DMS79 (cell line): ENCODE measurements around the gene TWNK.

ENCODE experiments used
- DNase-seq: peaks from one replicate; lab custom pipeline; 2025; lab: John Stamatoyannopoulos, UW

Gene TWNK

DNA sequence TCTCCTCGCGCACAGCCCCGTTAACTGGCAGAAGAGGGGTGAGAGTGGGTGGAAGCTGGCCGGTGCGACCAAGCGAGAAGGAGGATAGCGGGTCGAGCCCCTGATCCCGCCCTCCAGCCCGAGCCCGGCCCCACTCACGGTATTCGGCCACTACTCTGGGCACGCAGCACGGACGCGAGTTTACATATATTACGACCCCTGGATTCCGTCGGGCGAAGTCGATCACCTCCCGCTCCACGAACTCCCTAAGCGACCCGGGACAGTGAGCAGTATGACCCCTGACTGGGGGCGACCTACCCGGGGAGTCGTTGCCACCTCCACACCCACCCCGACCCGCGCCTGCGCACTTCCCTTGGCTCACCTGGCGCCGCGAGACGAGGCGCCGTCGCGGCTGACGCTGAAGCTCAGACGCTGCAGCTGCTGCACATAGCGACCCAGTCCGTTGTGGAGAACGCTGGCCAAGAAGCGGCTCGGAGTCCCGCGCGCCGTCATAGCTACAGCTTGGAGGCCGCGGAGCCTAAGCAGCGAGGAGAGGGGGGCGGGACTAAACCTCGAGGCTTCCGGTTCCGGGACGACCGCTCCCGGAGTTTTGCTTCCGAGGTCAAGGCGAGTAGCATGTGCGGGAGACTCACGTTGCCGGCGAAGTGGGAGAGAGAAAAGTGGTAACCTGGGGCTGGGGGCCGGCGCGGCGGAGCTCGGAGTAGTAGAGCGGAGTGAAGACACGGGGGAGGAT, at the start of gene TWNK, which contains the start of gene MRPL43:
TSS of gene TWNK (plus strand) at position 592 of the 733 bp plus-strand sequence. CDS start 668 bp downstream, outside the sequence.
TSS of gene MRPL43 (minus strand) at position 546 of the 733 bp plus-strand sequence. CDS start at position 492, 54 bp downstream.
- DNase-seq: no peak

DNA sequence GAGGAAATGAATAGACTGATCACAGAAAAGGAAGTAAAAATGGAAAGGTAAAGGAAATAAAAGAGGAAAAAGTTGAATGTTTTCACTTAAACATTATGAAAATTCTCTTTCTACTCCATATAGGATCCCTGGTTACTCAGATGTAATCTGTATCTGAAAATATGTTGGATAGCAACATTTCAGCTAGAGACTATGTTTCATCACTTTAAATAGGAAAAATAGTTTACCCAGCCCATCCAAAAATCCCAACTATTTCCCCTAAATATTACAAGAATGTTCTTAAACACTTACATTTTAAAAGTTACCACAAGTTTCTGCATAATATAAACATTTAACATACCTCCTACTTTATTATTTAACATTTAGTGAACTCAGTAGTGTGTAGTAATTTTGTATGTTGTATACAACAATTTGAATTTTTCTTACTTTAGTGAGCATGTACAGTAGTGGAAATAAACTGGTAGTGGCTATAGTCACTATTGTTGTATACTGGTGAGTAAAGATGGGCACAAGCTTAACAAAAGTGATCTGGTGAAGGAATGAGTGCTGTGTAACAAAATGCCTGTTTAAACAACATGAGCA, 47.5 kb upstream of the TWNK start:
- DNase-seq: no peak

DNA sequence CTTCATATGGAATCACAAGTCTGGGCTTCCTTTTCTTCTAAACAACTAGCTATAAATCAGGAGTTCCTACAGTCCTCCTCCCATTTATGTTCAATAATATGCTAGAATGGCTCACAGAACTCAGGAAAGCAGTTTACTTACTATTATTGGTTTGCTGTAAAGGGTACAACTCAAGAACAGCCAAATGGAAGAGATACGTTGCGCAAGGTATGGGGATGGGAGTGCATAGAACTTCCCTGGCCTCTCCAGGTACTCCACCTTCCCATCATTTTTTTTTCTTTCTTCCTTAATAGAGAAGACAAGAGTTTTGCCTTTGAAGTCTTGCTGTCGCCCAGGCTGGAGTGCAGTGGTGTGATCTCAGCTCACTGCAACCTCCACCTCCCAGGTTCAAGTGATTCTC, 45.1 kb upstream of the TWNK start:
- no peak for DNase-seq

DNA sequence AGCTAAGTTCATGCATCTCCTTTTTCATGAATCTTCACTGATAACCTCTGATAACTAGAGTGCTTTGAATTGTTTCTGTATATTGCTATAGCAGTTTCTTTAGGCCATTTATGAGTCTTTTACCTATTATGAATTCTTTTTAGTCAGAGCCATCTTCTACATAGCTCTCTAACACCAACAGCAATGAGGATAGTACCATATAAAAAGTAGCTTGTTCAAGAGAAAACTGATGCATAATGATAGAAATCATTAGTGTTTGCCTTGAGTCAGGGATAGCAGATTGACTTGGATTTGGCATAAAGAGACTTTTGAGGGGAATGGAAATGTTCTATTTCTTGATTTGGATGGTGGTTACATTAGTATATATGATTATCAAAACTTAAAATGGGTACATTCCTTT, 43.8 kb upstream of the TWNK start:
- no peak for DNase-seq

DNA sequence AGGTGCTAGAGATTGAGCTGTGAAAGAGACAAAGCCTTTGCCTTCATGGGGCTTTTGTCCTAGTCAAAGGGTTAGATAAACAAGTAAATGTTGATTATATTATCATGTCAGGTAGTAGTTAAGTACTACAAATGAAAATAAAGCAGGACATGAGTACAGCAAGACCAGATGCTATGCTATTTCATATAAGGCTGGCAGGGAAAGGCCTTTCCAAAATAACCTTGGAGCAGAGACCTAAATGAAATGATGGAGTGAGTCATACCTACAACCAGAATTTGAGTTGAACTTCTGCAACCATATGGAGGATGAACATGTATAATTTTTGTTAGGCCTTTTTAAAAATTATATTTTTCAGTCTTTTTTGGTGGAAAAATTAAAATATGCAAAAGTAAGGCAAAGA, 41.6 kb upstream of the TWNK start:
- DNase-seq: no peak

DNA sequence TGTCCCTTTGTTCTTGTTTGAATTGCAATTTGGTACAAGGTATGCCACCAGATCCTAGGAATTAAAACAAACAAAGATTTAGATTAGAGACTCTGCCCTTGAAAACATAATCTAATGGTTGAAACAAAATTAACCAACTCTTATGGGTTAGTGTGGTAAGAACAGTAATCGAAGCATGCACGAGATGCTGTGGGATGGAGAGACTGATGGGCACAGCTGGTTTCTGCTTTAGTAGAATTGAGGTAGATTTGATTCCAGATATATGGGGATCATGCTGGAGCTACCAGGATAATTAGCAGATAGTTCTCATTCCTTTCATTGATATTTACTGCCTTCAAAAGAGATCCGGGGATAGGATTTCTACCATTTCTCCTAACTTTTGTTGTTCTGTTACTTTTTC, 38.4 kb upstream of the TWNK start:
- DNase-seq: no peak

DNA sequence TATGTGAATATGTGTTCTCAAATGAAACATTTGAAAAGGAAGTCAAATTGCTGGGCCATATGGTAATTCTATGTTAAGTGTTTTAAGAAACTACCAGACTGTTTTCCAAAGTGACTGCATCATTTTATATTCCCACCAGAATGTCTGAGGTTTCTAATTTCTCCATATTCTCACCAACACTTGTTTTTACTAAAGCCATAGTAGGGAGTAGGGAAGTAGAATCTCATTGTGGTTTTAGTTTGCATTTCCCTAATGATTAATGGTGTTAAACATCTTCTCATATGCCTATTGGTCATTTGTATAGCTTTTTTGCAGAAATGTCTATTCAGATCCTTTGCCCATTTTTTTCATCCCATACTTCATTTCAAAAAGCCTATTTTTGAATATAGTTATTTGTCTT, 27.1 kb upstream of the TWNK start:
- no peak for DNase-seq

DNA sequence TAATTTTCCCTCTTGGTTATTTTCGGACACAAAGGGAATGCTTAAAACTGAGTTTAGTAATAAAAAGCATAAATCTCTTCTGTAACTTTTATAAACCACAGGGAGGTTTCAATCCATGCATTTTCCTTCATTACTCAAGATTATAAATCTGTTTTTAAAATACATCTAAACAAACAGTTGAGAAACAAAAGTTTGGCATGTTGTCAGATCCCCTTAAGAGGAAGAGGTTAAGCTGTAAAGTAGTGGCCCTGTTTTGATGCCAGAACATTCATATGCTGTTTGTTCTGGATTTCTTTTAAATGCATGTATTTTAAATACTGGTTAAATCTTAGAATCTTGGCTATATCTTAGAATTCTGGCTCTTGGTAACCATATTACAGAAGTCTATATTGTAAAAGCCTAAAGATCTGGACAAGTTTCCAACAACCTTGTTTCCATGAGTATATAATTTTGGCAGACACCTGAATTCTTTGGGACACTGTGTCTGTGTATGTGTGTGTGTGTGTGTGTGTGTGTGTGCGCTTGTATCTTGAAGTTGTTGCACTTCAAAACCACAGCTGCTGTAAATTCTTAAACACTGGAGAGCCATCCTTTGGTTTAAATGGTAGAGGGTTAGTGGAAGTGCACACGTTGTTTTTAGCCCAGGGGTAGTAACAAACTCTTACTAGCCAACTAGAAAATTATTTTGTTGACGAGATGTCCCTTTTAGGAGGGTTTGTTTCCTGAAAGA, 24.8 kb upstream of the TWNK start:
- no peak for DNase-seq

DNA sequence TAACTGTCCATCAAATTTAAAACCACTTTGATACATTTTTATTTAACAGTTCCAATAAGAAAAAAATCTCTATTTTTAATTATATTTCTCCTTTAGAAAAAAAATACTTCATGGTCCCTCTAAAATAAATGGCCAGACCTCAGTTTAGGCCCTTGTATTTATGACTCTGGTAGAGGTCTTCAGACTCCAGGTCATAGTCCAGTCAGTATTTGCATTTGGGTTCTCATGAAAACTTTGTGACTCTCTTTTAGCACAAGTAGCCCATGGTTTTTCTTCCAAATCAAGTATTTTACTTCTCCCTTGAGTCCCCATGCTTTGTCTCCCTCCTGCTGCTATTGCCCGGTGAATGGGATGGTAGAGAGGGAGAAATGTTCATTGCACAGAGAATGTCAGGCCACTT, 23.5 kb upstream of the TWNK start:
- DNase-seq: no peak

DNA sequence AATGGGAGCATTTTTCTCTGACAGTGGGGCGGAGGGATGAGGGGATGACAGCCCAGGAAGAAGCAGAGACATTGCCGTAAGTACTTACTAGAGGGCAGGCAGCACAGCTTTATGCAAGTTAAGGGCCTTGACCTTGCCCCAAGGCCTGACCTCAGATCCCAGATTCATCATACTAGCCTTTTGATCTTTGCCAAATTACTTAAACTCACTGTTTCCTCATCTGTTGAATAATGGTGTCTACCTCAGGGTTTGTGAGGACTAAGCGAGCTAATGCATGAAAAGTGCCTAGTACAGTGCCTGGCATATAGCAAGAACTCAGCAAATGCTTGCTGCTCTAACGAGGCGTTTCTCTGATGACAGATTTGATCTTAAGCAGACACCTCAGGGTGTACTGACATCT, 21.5 kb upstream of the TWNK start:
- no peak for DNase-seq

DNA sequence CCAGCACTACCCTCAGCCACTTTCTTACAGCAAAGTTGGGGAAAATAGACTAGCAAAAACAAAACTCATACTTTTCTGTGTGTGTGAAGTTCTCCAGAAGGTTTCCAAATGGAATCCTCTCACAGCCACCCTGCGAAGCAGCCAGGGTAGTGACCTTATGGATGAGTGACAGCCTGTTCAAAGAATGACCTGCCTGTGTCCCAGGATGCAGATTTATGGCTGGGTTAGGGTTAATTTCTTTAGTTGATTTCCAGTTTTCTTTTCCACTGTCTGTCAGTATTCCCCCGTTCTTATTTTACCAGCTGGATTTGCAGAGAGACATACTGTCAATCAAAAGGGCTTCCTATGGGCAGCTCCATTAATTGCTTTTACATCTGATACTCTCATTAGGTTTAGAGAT, 20.5 kb upstream of the TWNK start:
- no peak for DNase-seq

DNA sequence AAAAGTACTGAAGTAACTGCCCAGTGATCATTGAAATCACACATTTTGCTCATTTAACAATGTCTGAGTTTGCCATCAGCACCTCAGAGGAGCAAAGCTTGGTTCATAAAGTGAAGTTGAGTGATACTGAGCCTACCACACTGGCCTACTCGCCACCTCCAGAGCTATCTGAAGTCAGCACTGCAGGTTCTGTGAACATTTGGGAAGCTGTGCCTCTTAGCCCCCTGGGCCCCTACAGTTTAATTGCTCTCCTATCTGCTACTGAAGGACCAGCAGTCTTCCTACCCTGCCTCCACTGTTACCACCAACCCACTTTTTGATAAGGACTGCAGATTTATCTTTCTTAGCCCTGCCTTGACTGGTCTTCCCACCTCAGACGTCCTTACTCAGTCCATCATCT, 20.0 kb upstream of the TWNK start:
- no peak for DNase-seq

DNA sequence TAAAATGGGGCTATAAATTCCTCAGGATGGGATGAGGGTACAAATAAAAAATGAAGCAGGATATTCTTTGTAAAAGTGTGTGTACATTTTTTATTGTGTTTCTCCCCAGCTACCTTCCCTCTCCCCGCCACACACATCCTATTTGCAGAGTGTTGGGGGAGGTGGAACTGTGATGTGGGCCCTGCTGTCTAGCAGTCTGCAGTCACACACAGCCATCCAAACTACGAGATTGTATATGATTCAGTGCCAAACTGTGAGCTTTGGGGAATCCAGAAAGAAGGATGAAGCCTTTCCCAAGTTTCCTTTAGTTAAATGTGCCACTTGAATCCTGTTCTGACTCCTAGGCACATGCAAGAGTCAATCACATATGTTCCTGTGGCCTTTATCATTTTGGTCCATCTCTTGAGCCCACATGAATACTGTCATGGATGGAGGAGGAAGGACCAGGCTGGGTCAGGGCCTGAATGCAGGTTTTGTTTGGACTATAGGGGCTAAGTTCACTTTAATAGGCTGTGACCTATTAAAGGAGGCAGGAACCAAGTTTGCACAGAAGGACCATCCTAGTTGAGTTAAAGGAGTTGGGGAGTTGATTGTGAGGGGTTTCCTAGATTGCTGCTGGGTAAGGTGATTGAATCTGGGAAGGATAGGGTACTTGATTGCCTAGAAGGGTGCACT, 19.1 kb upstream of the TWNK start:
- no peak for DNase-seq

DNA sequence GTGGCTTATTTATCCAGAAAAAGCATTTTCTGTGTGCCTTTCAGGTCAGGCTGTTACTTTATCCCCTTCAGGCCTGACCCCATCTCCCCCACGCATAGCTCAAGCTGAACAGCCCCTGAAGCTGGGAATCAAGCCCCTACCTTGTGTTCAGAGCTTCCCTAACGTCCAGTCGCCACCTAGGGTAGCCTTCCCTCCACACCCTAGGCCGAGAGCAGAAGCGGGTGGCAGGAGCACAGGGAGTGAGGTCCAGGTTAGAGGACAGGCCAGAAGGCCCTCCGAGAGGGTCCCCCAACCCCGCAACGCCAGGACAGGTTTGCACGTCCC, 18.5 kb upstream of the TWNK start:
- DNase-seq: no peak

DNA sequence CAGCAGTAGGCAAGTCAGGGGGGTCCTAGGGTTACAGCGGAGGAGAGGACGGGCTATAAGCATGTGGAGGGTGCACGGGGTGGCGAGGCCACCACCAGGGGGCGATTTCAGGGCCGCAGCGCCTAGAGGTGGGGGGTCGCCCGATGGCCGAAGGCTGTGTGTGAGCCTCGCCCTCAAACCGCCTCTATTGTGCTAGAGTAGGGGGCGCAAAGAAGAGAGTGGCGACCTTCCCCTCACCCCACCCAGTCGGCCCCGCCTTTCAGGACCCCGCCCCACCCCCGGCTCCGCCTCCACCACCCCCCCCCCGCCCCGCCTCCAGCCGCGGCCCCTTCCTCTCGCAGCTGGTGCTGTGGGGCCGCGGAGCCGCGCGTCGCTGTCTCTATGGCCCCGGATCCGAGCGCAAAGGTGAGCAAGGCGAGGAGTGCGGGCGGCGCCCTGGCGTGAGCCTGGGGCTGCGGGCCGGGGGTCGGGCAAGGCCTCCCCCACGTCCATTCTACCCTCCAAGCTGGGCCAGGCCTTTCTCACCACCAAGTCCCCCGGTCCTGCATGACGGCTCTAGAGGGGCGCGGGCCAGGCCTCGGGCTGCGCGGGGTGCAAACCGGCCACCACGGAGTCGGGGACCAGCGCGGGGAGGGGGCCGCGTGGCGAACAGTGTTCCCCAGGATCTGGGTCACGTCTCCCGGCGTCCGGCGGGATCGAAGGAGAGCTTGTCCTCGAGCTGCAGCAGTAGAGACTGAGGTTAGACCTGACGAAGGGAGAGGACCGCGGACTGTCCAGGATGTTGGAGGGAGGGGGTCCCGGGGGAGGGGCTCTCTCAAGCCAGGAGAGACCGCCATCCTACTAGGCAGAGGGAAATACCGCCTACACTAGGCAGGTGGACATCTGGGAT, 17.9 kb upstream of the TWNK start, which contains the start of gene SEMA4G:
TSS of gene SEMA4G (plus strand) at position 318 of the 889 bp plus-strand sequence. CDS start 3,409 bp downstream, outside the sequence.
- DNase-seq: no peak

DNA sequence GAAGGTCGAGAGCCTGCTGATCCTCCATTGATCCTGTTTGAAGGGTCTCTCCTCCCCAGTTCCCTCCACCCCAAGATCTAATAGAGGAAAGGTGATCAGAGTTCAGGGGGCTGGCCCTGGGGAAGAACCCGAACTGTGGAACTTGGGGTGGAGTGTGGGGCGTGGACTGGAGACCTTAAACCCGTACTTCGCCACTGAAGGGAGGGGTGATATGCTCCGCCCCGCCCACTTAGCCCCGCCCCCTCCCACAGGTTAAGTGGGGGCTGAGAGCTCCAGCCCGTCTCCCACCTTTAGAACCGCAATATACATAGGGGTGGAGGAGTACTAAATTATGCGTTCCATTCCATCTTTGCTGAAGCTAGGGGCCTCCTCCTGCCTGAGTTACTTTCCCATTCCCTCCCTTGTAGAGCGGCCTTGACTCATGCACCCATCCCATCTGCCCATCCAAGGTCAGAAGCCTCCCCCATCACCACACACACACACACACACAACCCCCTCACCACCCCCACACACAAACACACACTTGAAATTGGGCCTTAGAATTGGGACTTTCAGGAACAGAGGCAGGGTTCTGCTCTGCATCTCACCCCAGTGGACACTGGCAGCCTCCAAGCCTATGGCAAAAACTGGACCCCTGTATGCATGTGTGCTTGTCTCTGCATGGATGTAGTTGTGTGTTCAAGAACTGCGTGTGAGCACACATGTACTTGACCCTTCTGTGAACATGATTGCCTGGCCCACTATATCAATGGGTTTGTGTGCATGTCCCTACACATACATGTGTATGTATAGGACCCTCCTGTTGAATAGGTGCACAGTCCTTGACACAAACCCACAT, 17.0 kb upstream of the TWNK start:
- no peak for DNase-seq

DNA sequence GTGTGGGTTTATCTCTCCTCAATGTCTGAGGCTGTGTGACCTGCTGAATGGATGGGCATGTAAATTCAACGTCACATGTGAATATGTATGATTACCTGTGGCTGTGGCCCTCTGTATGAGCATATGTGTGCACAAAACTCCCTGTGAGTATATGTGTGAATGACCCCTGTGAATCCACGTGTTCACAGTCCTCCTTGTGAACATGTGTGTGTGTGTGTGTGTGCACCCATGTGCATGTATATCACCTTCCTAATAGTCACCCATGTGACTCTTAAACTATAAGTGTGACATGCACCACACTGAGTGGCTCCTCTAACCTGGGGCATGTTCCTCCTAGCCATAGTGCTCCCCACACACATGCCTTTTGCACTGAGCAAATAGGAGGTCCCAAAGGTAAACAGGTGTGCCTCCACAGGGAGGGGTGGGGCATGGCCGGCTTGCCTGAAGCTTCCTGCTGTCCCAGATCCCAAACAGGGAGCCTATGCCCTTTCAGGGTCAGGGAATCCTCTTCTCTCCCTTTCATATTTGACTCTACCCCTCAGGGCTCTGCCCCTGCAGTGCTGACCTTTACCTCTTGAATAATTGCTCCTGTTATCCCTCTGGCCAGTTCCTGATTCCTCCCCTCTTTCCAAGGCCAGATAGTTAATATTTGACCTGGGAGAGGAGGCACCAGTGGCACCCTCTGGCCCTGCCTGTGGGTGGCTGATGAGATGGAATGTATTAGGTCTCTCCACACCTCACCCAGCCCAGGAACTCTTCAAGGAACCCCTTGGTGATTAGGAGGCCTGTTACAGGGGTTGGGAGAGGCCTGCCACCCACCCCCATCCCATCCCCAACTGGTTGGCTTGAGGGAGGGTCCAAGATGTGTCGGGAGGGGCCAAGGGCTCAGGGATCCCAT, 16.2 kb upstream of the TWNK start:
- no peak for DNase-seq

DNA sequence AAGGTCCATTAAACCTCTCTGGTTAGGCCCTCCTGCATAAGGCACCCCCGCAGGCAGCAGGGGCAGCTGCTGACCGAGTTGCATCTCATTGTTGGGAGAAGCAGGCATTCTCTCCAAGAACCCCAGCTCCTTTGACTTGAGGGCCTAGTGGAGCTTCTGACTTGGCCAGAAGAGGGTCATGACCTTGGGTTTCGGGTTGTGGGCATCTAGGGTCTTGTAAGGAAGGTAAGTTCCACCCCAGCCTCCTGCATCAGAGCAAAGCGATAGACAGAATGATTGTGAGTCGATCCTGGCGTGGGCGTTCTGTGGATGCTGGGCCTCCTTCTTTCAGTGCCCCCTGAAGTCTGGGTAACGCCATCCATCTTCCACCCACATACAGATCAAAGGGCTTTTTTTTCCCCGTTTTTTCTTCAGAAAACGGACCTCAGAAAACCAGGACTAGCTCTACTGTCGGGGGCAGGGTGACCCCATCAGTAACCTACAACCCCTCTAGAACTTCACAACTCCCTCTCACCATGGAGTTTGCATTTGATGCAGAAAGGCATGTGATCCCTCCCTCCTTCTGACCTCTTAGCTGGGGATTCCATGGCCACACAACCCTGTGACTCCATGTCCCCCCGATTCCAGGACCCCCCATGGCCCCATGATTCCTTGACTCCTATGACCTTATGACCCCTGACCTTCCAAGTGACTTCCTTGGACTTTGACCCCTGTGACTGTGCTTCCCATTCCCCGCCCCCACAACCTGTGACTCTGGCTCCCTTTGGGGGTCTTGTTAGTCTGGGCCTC, 15.0 kb upstream of the TWNK start:
- DNase-seq: no peak
